WTC11 (cell line): ENCODE measurements around the gene GAK. TPM values are rescaled to one million over a fixed set of nuclear protein-coding genes. Genes with fewer than 3 reads are reported as not detected.

Experiments
- ATAC-seq: fragments of 200-7000 bp; cut with Tn5 transposase; 2 replicates; pipeline ENCODE4 v1.10.0; 2021; ENCODE audit warnings: mild to moderate bottlenecking, moderate library complexity
- CTCF ChIA-PET: fragments of 300-600 bp; sonication (Branson Sonifier 250); formaldehyde crosslinking; loops from one replicate; lab custom pipeline; 2021; ENCODE audit warnings: antibody characterized with exemption; lab: Charles Lee
- POLR2A ChIA-PET: fragments of 350-600 bp; sonication (Branson Sonifier 250); formaldehyde crosslinking; loops from one replicate; lab custom pipeline; 2021; ENCODE audit warnings: antibody characterized with exemption; lab: Charles Lee
- DNase-seq: peaks from one replicate; pipeline ENCODE4 v3.0.0; 2021; ENCODE audit warnings: low spot score
- H3K27ac Mint-ChIP-seq: 2 replicates; pipeline ENCODE4 v1.8.0; 2021; ENCODE audit warnings: mixed read lengths
- H3K27me3 Mint-ChIP-seq: 2 replicates; pipeline ENCODE4 v1.8.0; 2021; ENCODE audit warnings: low read depth, mild to moderate bottlenecking, moderate library complexity, mixed read lengths
- H3K36me3 Mint-ChIP-seq: 2 replicates; pipeline ENCODE4 v1.8.0; 2021; ENCODE audit warnings: mixed read lengths
- H3K4me1 Mint-ChIP-seq: 2 replicates; pipeline ENCODE4 v1.8.0; 2022; ENCODE audit warnings: mixed read lengths
- H3K4me3 Mint-ChIP-seq: 2 replicates; pipeline ENCODE4 v1.8.0; 2021; ENCODE audit warnings: mild to moderate bottlenecking, moderate library complexity, mixed read lengths
- H3K9me3 Mint-ChIP-seq: 2 replicates; pipeline ENCODE4 v1.8.0; 2021; ENCODE audit warnings: mixed read lengths
- ATF1 ChIP-seq: sonication (generic); formaldehyde crosslinking; IDR thresholded peaks from 2 replicates; pipeline ENCODE4 v1.8.1; 2023; ENCODE audit warnings: mild to moderate bottlenecking, moderate library complexity, missing genetic modification reagents
- CREB1 ChIP-seq: sonication (generic); formaldehyde crosslinking; IDR thresholded peaks from 2 replicates; pipeline ENCODE4 v1.8.0; 2023; ENCODE audit warnings: mild to moderate bottlenecking, missing genetic modification reagents
- ELF4 ChIP-seq: sonication (generic); formaldehyde crosslinking; IDR thresholded peaks from 2 replicates; pipeline ENCODE4 v1.8.1; 2022; ENCODE audit warnings: low read depth, mild to moderate bottlenecking, moderate library complexity, missing genetic modification reagents
- GABPB1 ChIP-seq: sonication (generic); formaldehyde crosslinking; IDR thresholded peaks from 2 replicates; pipeline ENCODE4 v1.8.1; 2023; ENCODE audit warnings: mild to moderate bottlenecking, missing genetic modification reagents
- GRHL2 ChIP-seq: fragments of 250-450 bp; sonication (Bioruptor Pico); IDR thresholded peaks from 2 replicates; pipeline ENCODE4 v1.8.0; 2022; ENCODE audit warnings: mild to moderate bottlenecking, moderate library complexity; ENCODE audit not compliant: insufficient replicate concordance, severe bottlenecking
- HMGA2 ChIP-seq: fragments of 250-450 bp; sonication (Bioruptor Pico); IDR thresholded peaks from 2 replicates; pipeline ENCODE4 v1.4.0; 2021; ENCODE audit warnings: mild to moderate bottlenecking, moderate library complexity
- MXD4 ChIP-seq: fragments of 250-450 bp; sonication (Bioruptor Pico); IDR thresholded peaks from 2 replicates; pipeline ENCODE4 v1.8.0; 2021; ENCODE audit warnings: mild to moderate bottlenecking, moderate library complexity, borderline replicate concordance
- NFATC4 ChIP-seq: fragments of 250-450 bp; sonication (Bioruptor Pico); IDR thresholded peaks from 2 replicates; pipeline ENCODE4 v1.9.0; 2021; ENCODE audit warnings: mild to moderate bottlenecking
- NFE2L1 ChIP-seq: sonication (generic); formaldehyde crosslinking; IDR thresholded peaks from 2 replicates; pipeline ENCODE4 v1.8.1; 2023; ENCODE audit warnings: missing genetic modification reagents
- NR1H2 ChIP-seq: sonication (generic); formaldehyde crosslinking; IDR thresholded peaks from 2 replicates; pipeline ENCODE4 v1.9.0; 2021; ENCODE audit warnings: mild to moderate bottlenecking, moderate library complexity, missing genetic modification reagents
- OVOL2 ChIP-seq: fragments of 250-450 bp; sonication (Bioruptor Pico); IDR thresholded peaks from 2 replicates; pipeline ENCODE4 v1.9.0; 2021; ENCODE audit warnings: mild to moderate bottlenecking, borderline replicate concordance
- SMAD4 ChIP-seq: sonication (generic); formaldehyde crosslinking; IDR thresholded peaks from 2 replicates; pipeline ENCODE4 v1.8.0; 2022; ENCODE audit warnings: mild to moderate bottlenecking, missing genetic modification reagents
- TCF7 ChIP-seq: sonication (generic); formaldehyde crosslinking; IDR thresholded peaks from 2 replicates; pipeline ENCODE4 v1.8.0; 2022; ENCODE audit warnings: mild to moderate bottlenecking, low read depth, missing genetic modification reagents, moderate library complexity
- ZNF219 ChIP-seq: sonication (generic); formaldehyde crosslinking; IDR thresholded peaks from 2 replicates; pipeline ENCODE4 v1.8.0; 2023; ENCODE audit warnings: missing genetic modification reagents, mild to moderate bottlenecking, borderline replicate concordance
- ZNF263 ChIP-seq: sonication (generic); formaldehyde crosslinking; IDR thresholded peaks from 2 replicates; pipeline ENCODE4 v1.8.1; 2022; ENCODE audit warnings: low read depth, mild to moderate bottlenecking, moderate library complexity, missing genetic modification reagents
- ZNF416 ChIP-seq: fragments of 250-450 bp; sonication (Bioruptor Pico); IDR thresholded peaks from 2 replicates; pipeline ENCODE4 v1.9.0; 2021; ENCODE audit warnings: mild to moderate bottlenecking, inconsistent platforms
- total RNA-seq: library from RNA; stranded (reverse); gene quantifications from 3 replicates; pipeline ENCODE4 v1.2.3, GENCODE V29; 2021
- TF ChIP-seq, protein P1 (sequence below): fragments of 250-450 bp; sonication (Bioruptor Pico); IDR thresholded peaks from 2 replicates; pipeline ENCODE4 v1.9.0; 2021; ENCODE audit warnings: mild to moderate bottlenecking
- TF ChIP-seq, protein P2 (sequence below): sonication (generic); formaldehyde crosslinking; IDR thresholded peaks from 2 replicates; pipeline ENCODE4 v1.8.1; 2023; ENCODE audit warnings: mild to moderate bottlenecking, missing genetic modification reagents
- TF ChIP-seq, protein P3 (sequence below): sonication (generic); formaldehyde crosslinking; IDR thresholded peaks from 2 replicates; pipeline ENCODE4 v1.8.1; 2023; ENCODE audit warnings: mild to moderate bottlenecking, missing genetic modification reagents, moderate library complexity
- TF ChIP-seq, protein P4 (sequence below): sonication (generic); formaldehyde crosslinking; IDR thresholded peaks from 2 replicates; pipeline ENCODE4 v1.8.1; 2022; ENCODE audit warnings: missing genetic modification reagents, borderline replicate concordance
- TF ChIP-seq, protein P5 (sequence below): sonication (generic); formaldehyde crosslinking; conservative IDR thresholded peaks from 2 replicates; pipeline ENCODE4 v1.8.1; 2022; ENCODE audit warnings: mild to moderate bottlenecking, missing genetic modification reagents
- TF ChIP-seq, protein P6 (sequence below): sonication (generic); formaldehyde crosslinking; IDR thresholded peaks from 2 replicates; pipeline ENCODE4 v1.8.1; 2022; ENCODE audit warnings: mild to moderate bottlenecking, moderate library complexity, missing genetic modification reagents
- TF ChIP-seq, protein P7 (sequence below): fragments of 200-600 bp; IDR thresholded peaks from 2 replicates; pipeline ENCODE4 v1.8.0; 2022; ENCODE audit warnings: antibody characterized with exemption
- TF ChIP-seq, protein P8 (sequence below): fragments of 250-450 bp; sonication (Bioruptor Pico); IDR thresholded peaks from 2 replicates; pipeline ENCODE4 v1.9.0; 2021; ENCODE audit warnings: moderate library complexity, mild to moderate bottlenecking, inconsistent platforms, borderline replicate concordance

Gene GAK
- total RNA-seq, 1 experiment from 2014 or later: 121 TPM

DNA sequence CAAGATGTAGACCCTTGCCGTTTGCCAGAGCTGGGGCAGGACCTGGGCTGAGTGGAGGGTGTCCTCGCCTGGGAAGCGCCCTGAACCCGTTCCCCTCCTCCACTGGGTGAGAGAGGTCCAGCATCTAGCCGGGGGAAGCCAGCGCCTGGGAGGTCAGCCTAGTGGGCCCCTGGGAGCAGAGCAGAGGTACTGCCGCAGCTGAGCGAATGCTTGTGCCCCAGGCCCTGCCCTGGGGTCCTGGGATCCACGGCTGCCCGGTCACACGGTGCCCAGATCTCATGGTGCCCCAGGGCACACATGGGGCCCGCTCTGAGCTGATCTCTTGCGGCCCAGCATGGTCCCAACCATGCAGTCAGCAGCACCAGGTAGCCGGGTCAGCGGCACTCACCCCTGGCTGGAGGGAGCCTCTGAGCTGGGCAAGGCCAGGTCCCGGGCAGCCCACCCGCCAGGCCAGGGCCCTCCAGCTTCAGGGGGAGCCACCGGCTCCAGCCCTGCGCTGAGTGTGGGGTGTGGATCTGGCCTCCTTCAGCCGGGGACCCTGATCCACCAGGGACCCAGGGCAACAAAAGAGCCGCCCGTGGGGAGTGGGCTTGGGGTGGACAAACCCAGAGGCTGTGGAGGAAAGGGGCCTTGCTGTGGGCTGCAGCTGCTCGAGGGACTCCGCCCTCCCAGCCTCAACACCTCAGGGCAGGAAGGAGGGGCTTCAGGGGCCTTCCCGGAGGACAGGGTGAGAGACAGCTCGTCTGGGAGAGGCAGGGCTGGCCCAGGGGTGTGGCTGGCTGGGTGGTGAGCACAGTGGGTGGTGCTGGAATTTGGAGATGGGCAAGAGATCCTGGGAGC lies 102.1 kb downstream of the GAK start:
- H3K4me1 Mint-ChIP-seq: no peaks in the 10 kb centered on the region
- peaks cover 25% of the 10 kb centered on the region for H3K27me3 Mint-ChIP-seq
- no peak for ATAC-seq
- TF ChIP-seq ELF4 (CRISPR knock-in tag) (no peak), ZNF263 (CRISPR knock-in tag) (no peak), NFATC4 (CRISPR knock-in tag) (no peak), ZNF219 (CRISPR knock-in tag) (no peak), GABPB1 (CRISPR knock-in tag) (no peak), ATF1 (CRISPR knock-in tag) (no peak)
- TF ChIP-seq, protein P1, sequence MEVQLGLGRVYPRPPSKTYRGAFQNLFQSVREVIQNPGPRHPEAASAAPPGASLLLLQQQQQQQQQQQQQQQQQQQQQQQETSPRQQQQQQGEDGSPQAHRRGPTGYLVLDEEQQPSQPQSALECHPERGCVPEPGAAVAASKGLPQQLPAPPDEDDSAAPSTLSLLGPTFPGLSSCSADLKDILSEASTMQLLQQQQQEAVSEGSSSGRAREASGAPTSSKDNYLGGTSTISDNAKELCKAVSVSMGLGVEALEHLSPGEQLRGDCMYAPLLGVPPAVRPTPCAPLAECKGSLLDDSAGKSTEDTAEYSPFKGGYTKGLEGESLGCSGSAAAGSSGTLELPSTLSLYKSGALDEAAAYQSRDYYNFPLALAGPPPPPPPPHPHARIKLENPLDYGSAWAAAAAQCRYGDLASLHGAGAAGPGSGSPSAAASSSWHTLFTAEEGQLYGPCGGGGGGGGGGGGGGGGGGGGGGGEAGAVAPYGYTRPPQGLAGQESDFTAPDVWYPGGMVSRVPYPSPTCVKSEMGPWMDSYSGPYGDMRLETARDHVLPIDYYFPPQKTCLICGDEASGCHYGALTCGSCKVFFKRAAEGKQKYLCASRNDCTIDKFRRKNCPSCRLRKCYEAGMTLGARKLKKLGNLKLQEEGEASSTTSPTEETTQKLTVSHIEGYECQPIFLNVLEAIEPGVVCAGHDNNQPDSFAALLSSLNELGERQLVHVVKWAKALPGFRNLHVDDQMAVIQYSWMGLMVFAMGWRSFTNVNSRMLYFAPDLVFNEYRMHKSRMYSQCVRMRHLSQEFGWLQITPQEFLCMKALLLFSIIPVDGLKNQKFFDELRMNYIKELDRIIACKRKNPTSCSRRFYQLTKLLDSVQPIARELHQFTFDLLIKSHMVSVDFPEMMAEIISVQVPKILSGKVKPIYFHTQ: no peak
- TF ChIP-seq, protein P2, sequence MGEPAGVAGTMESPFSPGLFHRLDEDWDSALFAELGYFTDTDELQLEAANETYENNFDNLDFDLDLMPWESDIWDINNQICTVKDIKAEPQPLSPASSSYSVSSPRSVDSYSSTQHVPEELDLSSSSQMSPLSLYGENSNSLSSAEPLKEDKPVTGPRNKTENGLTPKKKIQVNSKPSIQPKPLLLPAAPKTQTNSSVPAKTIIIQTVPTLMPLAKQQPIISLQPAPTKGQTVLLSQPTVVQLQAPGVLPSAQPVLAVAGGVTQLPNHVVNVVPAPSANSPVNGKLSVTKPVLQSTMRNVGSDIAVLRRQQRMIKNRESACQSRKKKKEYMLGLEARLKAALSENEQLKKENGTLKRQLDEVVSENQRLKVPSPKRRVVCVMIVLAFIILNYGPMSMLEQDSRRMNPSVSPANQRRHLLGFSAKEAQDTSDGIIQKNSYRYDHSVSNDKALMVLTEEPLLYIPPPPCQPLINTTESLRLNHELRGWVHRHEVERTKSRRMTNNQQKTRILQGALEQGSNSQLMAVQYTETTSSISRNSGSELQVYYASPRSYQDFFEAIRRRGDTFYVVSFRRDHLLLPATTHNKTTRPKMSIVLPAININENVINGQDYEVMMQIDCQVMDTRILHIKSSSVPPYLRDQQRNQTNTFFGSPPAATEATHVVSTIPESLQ (CRISPR knock-in tag): no peak
- TF ChIP-seq, all 79 proteins: peak for 0
- Mint-ChIP-seq H3K36me3 (no peaks in the 10 kb centered on the region), H3K27ac (no peak overlapping the region), H3K4me3 (no peak overlapping the region), H3K9me3 (no peaks in the 10 kb centered on the region)
- DNase-seq: no peak
- ChIA-PET POLR2A (no interaction called here), CTCF (interaction anchor here (0.6 to 2.2 kb wide), 7 partner anchors 11 to 526 kb away, joined by 3 to 7 read pairs (median 4); no protein-coding TSS in a partner anchor)

DNA sequence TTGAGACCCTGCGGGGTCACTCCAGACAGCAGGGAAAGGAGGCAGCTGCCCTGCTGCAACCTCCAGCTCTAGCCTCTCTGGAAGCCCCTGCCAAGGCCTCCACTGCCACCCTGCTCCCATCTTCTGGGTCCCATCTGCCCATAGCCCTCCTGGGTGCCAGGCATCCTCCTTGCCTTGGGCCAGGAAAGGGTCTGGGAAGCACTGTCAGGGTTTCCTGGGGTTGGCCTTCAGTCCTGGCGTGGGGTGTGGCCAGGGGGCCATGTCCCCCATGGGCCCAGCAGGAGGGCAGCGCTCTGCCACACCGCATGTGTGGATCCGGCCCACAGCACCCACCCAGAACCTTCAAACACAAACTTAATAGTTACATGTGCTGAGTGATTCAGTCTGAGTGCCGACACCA lies 102.8 kb downstream of the GAK start:
- no peaks in the 10 kb centered on the region for H3K4me1 Mint-ChIP-seq
- no peak overlapping the region for H3K27ac Mint-ChIP-seq
- POLR2A ChIA-PET: no interaction called here
- H3K27me3 Mint-ChIP-seq: peaks cover 32% of the 10 kb centered on the region
- H3K9me3 Mint-ChIP-seq: no peaks in the 10 kb centered on the region
- no peak for ATAC-seq
- H3K36me3 Mint-ChIP-seq: no peaks in the 10 kb centered on the region
- no peak overlapping the region for H3K4me3 Mint-ChIP-seq
- no peak for DNase-seq
- CTCF ChIA-PET: interaction anchor here (0.6 to 2.2 kb wide), 11 partner anchors 11 to 158 kb away, joined by 3 to 9 read pairs (median 4); partner anchors contain the start of gene IDUA
- TF ChIP-seq NR1H2 (CRISPR knock-in tag): no peak
- TF ChIP-seq MXD4 (CRISPR knock-in tag): no peak
- TF ChIP-seq OVOL2 (CRISPR knock-in tag): no peak
- TF ChIP-seq, protein P3, sequence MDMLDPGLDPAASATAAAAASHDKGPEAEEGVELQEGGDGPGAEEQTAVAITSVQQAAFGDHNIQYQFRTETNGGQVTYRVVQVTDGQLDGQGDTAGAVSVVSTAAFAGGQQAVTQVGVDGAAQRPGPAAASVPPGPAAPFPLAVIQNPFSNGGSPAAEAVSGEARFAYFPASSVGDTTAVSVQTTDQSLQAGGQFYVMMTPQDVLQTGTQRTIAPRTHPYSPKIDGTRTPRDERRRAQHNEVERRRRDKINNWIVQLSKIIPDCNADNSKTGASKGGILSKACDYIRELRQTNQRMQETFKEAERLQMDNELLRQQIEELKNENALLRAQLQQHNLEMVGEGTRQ (CRISPR knock-in tag): no peak
- no peak for TF ChIP-seq CREB1 (CRISPR knock-in tag)
- TF ChIP-seq, protein P4, sequence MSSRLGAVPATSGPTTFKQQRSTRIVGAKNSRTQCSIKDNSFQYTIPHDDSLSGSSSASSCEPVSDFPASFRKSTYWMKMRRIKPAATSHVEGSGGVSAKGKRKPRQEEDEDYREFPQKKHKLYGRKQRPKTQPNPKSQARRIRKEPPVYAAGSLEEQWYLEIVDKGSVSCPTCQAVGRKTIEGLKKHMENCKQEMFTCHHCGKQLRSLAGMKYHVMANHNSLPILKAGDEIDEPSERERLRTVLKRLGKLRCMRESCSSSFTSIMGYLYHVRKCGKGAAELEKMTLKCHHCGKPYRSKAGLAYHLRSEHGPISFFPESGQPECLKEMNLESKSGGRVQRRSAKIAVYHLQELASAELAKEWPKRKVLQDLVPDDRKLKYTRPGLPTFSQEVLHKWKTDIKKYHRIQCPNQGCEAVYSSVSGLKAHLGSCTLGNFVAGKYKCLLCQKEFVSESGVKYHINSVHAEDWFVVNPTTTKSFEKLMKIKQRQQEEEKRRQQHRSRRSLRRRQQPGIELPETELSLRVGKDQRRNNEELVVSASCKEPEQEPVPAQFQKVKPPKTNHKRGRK (CRISPR knock-in tag): no peak
- TF ChIP-seq GRHL2 (CRISPR knock-in tag): no peak
- TF ChIP-seq SMAD4 (CRISPR knock-in tag): no peak
- TF ChIP-seq, protein P5, sequence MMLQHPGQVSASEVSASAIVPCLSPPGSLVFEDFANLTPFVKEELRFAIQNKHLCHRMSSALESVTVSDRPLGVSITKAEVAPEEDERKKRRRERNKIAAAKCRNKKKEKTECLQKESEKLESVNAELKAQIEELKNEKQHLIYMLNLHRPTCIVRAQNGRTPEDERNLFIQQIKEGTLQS: no peak
- TF ChIP-seq, protein P6, sequence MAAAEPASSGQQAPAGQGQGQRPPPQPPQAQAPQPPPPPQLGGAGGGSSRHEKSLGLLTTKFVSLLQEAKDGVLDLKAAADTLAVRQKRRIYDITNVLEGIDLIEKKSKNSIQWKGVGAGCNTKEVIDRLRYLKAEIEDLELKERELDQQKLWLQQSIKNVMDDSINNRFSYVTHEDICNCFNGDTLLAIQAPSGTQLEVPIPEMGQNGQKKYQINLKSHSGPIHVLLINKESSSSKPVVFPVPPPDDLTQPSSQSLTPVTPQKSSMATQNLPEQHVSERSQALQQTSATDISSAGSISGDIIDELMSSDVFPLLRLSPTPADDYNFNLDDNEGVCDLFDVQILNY (CRISPR knock-in tag): no peak
- no peak for TF ChIP-seq NFE2L1 (CRISPR knock-in tag)
- TF ChIP-seq, protein P7, sequence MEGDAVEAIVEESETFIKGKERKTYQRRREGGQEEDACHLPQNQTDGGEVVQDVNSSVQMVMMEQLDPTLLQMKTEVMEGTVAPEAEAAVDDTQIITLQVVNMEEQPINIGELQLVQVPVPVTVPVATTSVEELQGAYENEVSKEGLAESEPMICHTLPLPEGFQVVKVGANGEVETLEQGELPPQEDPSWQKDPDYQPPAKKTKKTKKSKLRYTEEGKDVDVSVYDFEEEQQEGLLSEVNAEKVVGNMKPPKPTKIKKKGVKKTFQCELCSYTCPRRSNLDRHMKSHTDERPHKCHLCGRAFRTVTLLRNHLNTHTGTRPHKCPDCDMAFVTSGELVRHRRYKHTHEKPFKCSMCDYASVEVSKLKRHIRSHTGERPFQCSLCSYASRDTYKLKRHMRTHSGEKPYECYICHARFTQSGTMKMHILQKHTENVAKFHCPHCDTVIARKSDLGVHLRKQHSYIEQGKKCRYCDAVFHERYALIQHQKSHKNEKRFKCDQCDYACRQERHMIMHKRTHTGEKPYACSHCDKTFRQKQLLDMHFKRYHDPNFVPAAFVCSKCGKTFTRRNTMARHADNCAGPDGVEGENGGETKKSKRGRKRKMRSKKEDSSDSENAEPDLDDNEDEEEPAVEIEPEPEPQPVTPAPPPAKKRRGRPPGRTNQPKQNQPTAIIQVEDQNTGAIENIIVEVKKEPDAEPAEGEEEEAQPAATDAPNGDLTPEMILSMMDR: no peak
- TF ChIP-seq ZNF416 (CRISPR knock-in tag): no peak
- TF ChIP-seq TCF7: no peak
- TF ChIP-seq, protein P8, sequence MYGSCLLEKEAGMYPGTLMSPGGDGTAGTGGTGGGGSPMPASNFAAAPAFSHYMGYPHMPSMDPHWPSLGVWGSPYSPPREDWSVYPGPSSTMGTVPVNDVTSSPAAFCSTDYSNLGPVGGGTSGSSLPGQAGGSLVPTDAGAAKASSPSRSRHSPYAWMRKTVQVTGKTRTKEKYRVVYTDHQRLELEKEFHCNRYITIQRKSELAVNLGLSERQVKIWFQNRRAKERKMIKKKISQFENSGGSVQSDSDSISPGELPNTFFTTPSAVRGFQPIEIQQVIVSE: no peak
- TF ChIP-seq HMGA2: no peak
